Testis (tissue), 2 donors: ENCODE results near the gene EMCN.

ENCODE experiments used
- POLR2A ChIP-seq: fragments of 450-650 bp; IDR thresholded peaks from one replicate; pipeline ENCODE4 v1.6.1; 2017; ENCODE audit warnings: antibody characterized with exemption, mild to moderate bottlenecking, moderate library complexity
- TF ChIP-seq, protein P1 (sequence below), 3 experiments: fragments of 450-650 bp in 2 of 3; fragments of 200-600 bp in 1 of 3; sonication (generic) in 1 of 3; IDR thresholded peaks; one replicate each; pipeline ENCODE4 v1.5.1; 2016 to 2019; ENCODE audit warnings: antibody characterized with exemption in 3 of 3, mild to moderate bottlenecking in 2 of 3, moderate library complexity in 1 of 3

DNA sequence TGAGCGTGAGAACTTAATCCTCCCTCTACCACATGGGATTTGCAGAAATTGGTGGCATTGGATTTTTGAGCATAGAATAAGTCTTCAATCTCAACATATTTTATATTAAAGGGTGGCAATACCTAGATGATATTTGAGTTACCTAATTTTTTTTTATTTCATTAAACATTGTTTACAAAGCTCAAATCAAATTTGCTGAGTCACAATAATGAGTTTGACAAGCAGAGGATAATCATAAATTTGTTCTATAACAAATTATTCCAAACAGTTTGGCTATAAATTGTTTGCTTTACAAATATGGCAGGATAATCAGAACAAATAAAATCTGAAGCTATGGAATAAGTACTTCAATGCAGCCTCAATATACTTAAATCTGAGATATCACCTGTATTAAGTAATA lies 22.7 kb downstream of the EMCN start:
- TF ChIP-seq, protein P1, sequence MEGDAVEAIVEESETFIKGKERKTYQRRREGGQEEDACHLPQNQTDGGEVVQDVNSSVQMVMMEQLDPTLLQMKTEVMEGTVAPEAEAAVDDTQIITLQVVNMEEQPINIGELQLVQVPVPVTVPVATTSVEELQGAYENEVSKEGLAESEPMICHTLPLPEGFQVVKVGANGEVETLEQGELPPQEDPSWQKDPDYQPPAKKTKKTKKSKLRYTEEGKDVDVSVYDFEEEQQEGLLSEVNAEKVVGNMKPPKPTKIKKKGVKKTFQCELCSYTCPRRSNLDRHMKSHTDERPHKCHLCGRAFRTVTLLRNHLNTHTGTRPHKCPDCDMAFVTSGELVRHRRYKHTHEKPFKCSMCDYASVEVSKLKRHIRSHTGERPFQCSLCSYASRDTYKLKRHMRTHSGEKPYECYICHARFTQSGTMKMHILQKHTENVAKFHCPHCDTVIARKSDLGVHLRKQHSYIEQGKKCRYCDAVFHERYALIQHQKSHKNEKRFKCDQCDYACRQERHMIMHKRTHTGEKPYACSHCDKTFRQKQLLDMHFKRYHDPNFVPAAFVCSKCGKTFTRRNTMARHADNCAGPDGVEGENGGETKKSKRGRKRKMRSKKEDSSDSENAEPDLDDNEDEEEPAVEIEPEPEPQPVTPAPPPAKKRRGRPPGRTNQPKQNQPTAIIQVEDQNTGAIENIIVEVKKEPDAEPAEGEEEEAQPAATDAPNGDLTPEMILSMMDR (IDR thresholded peaks at IDR 0.05): no peak
- no peak for TF ChIP-seq POLR2A
